HepG2 (cell line): ENCODE results near the gene DCTN3. TPM values are rescaled to one million over a fixed set of nuclear protein-coding genes. Genes with fewer than 3 reads are reported as not detected.

Experiments
- ATAC-seq: fragments of 200-7000 bp; cut with Tn5 transposase; 3 replicates; pipeline ENCODE4 v1.9.1; 2020; ENCODE audit warnings: mild to moderate bottlenecking, moderate library complexity
- BruUV-seq: library from RNA; stranded (reverse); fragments of 400-500 nt; replicated peaks from 2 replicates; lab custom pipeline; 2021; lab: Mats Ljungman, UMichigan
- CTCF ChIA-PET: fragments of 300-600 bp; formaldehyde crosslinking; extraction: SDS; loops from one replicate; lab custom pipeline; 2021; ENCODE audit warnings: low total read pairs, inconsistent platforms, low intra/inter-chr PET ratio; lab: Yijun Ruan, JAX
- POLR2A ChIA-PET: fragments of 350-600 bp; sonication (Branson Sonifier 250); formaldehyde crosslinking; loops from one replicate; lab custom pipeline; 2020; ENCODE audit warnings: antibody characterized with exemption, inconsistent platforms; lab: Yijun Ruan, JAX
- DNase-seq: peaks from one replicate; pipeline ENCODE4 v3.0.0-alpha.2; 2015; ENCODE audit warnings: low spot score
- FAIRE-seq: peaks from 3 replicates; lab custom pipeline; 2011; peaks lifted over from hg19 to GRCh38; lab: Jason Lieb, UNC
- H2AFZ ChIP-seq: one replicate; pipeline ENCODE4 v1.6.1; 2011; ENCODE audit warnings: low read length, inconsistent platforms
- H3K27ac ChIP-seq: fragments of 300-600 bp; 3 replicates; pipeline ENCODE4 v1.8.0; 2011; ENCODE audit warnings: mixed run types, mild to moderate bottlenecking, mixed read lengths, low read length, inconsistent platforms; ENCODE audit not compliant: insufficient read depth; ENCODE audit errors: extremely low read length
- H3K27me3 ChIP-seq, 2 experiments: fragments of 200-600 bp in 1 of 2; 2 replicates in 1 of 2; 3 replicates in 1 of 2; pipeline versions ENCODE4 v1.6.0 to v1.8.0; 2011; ENCODE audit warnings: low read length in 2 of 2, mild to moderate bottlenecking in 2 of 2, moderate library complexity in 2 of 2, inconsistent platforms in 1 of 2; ENCODE audit not compliant: insufficient read depth in 2 of 2, control insufficient read depth in 1 of 2
- H3K36me3 ChIP-seq, 2 experiments: fragments of 200-600 bp in 1 of 2; replicated peaks in 1 of 2; 2 replicates in 1 of 2; 3 replicates in 1 of 2; pipeline versions ENCODE4 v1.5.1 to v1.8.0; 2011; ENCODE audit warnings: low read length in 2 of 2, inconsistent platforms in 1 of 2; ENCODE audit not compliant: insufficient read depth in 2 of 2, control insufficient read depth in 1 of 2
- H3K4me1 ChIP-seq: 2 replicates; pipeline ENCODE4 v1.5.1; 2012; ENCODE audit warnings: low read length, inconsistent platforms; ENCODE audit not compliant: insufficient read depth
- H3K4me2 ChIP-seq: 2 replicates; pipeline ENCODE4 v1.6.0; 2011; ENCODE audit warnings: low read depth, low read length, inconsistent platforms
- H3K4me3 ChIP-seq, 3 experiments: fragments of 200-600 bp in 1 of 3; sonication (generic), shearing (Covaris generic) in 1 of 3; replicated peaks in 1 of 3; 2 replicates each; pipeline ENCODE4 v1.5.1; 2011 to 2016; ENCODE audit warnings: low read length in 3 of 3, inconsistent platforms in 2 of 3, low read depth in 2 of 3, mild to moderate bottlenecking in 2 of 3, control low read depth in 1 of 3, mixed read lengths in 1 of 3; ENCODE audit not compliant: insufficient read depth in 1 of 3
- H3K79me2 ChIP-seq: one replicate; pipeline ENCODE4 v1.6.1; 2011; ENCODE audit warnings: low read length, inconsistent platforms; ENCODE audit not compliant: insufficient read depth
- H3K9ac ChIP-seq: 2 replicates; pipeline ENCODE4 v1.6.0; 2011; ENCODE audit warnings: mild to moderate bottlenecking, low read depth, low read length, inconsistent platforms; ENCODE audit not compliant: insufficient read depth
- H3K9me3 ChIP-seq: 2 replicates; pipeline ENCODE4 v1.5.1; 2012; ENCODE audit warnings: mild to moderate bottlenecking, low read length
- H4K20me1 ChIP-seq: 2 replicates; pipeline ENCODE4 v1.6.0; 2011; ENCODE audit warnings: inconsistent platforms, mild to moderate bottlenecking, low read length, moderate library complexity; ENCODE audit not compliant: insufficient read depth
- ZNF687 ChIP-seq: sonication (generic); formaldehyde crosslinking; IDR thresholded peaks from 2 replicates; pipeline ENCODE4 v1.5.1; 2020; ENCODE audit warnings: mild to moderate bottlenecking, missing genetic modification reagents, moderate library complexity
- ZNF782 ChIP-seq: sonication (generic); formaldehyde crosslinking; IDR thresholded peaks from 2 replicates; pipeline ENCODE4 v1.4.0; 2020; ENCODE audit warnings: missing genetic modification reagents, mild to moderate bottlenecking, borderline replicate concordance
- WGBS: methylation state at CpG from one replicate; pipeline ENCODE4 v1.1.6; 2017; ENCODE audit warnings: low lambda C conversion rate; 5-methylcytosine and 5-hydroxymethylcytosine counted together
- in situ Hi-C: cut with HindIII; loops from 2 replicates; pipeline ENCODE4 v1.10.0; 2017; ENCODE audit warnings: low pct_unique_long_range_greater_than_20kb; ENCODE audit not compliant: extremely low pct_ligation_motif_present
- intact Hi-C: fragments of 100-400 bp; cut with micrococcal nuclease; formaldehyde crosslinking; loops from one replicate; pipeline ENCODE4 v1.10.0; 2022; ENCODE audit not compliant: unreplicated experiment
- polyA plus RNA-seq, 8 experiments: library from polyadenylated mRNA; depleted of rRNA in 3 of 8; stranded (reverse) in 7 of 8; unstranded in 1 of 8; fragments of >200 nt; fragmentation: Illumina TruSeq in 4 of 8; extraction: Trizol in 4 of 8; gene quantifications; 2 replicates each; pipeline versions ENCODE4 v1.2.1 to v1.2.3, GENCODE V29; 2011 to 2016; ENCODE audit warnings: low read depth in 4 of 8, missing spikeins in 1 of 8, mixed read lengths in 1 of 8; ENCODE audit not compliant: insufficient read depth in 1 of 8
- total RNA-seq, 5 experiments: library from RNA; depleted of rRNA; stranded (reverse); fragments of >200 nt; fragmentation: Illumina TruSeq; extraction: Trizol; gene quantifications; 2 replicates each; pipeline ENCODE4 v1.2.3, GENCODE V29; 2016; ENCODE audit warnings: low read depth in 1 of 5

The DCTN3 gene
- total and polyA plus RNA-seq, 2 of the 13 experiments (the other 11 are each of a cell fraction or from before 2014, with no cell fraction given), result 27.4 to 34.5 TPM

- intact Hi-C loops, result loop anchor here (5.0 kb wide), 1 partner anchor 91 kb away; no protein-coding TSS in a partner anchor
- no peak overlapping the region for H3K4me3 ChIP-seq
- DNase-seq (no peak), FAIRE-seq (no peak), ATAC-seq (peak; percentile 9; the same call in 2 of the 3 replicates)
- peak; percentile 11; the same call in 1 of the 2 replicates for TF ChIP-seq ZNF687 (CRISPR knock-in tag)
- no peak for TF ChIP-seq ZNF782
- no peak overlapping the region for H3K9ac ChIP-seq
- in situ Hi-C loops, result loop anchor here (5.0 kb wide), 1 partner anchor 41 kb away; no protein-coding TSS in a partner anchor
- H3K4me2 ChIP-seq, result no peak overlapping the region; the same call in 1 of the 2 replicates
- no TSS peak for BruUV-seq
- H3K9me3 ChIP-seq, result no peaks in the 10 kb centered on the region
- no peaks in the 10 kb centered on the region for H3K79me2 ChIP-seq
- ChIA-PET CTCF (interaction anchor here (1.9 to 3.9 kb wide), 2 partner anchors 45 to 189 kb away, joined by 10 to 42 read pairs; no protein-coding TSS in a partner anchor), POLR2A (no interaction called here)
- 3% methylated on average over 5 of the region's 26 CpGs for WGBS
- no peak overlapping the region for H2AFZ ChIP-seq
- H3K4me1 ChIP-seq, result peaks cover 28% of the 10 kb centered on the region; the same call in 1 of the 2 replicates
- H3K36me3 ChIP-seq, result no peaks in the 10 kb centered on the region
- peaks cover 4% of the 10 kb centered on the region; the same call in 1 of the 2 replicates for H4K20me1 ChIP-seq
- H3K27ac ChIP-seq, result no peak overlapping the region
- H3K27me3 ChIP-seq, result peaks cover 14 to 62% of the 10 kb centered on the region in 2 experiments
These were observed 27.2 kb downstream of the DCTN3 start for GRCh38 chr9:34592895-34593601.
